GM23248 (cell line): ENCODE measurements around the gene ELOB.

Experiments used
- EZH2 ChIP-seq: fragments of 200-600 bp; sonication (generic); IDR thresholded peaks from 2 replicates; pipeline ENCODE4 v1.6.1; 2018; ENCODE audit warnings: antibody characterized with exemption, mild to moderate bottlenecking; ENCODE audit not compliant: insufficient read depth, poor library complexity, severe bottlenecking
- EZH2phosphoT487 ChIP-seq: fragments of 200-600 bp; sonication (generic); IDR thresholded peaks from 2 replicates; pipeline ENCODE4 v1.6.1; 2018; ENCODE audit warnings: antibody characterized with exemption, moderate library complexity, mild to moderate bottlenecking, low read depth; ENCODE audit not compliant: insufficient read depth

- TF ChIP-seq EZH2phosphoT487: no peak
- TF ChIP-seq EZH2: no peak
Measured at GRCh38 chr16:2751577-2752034, 25.5 kb downstream of the ELOB start.
